Prostate gland (tissue), 1 donor: ENCODE results near the gene GPR42.

ENCODE experiments used
- POLR2A ChIP-seq: fragments of 450-650 bp; IDR thresholded peaks from one replicate; pipeline ENCODE4 v1.6.1; 2016; ENCODE audit warnings: antibody characterized with exemption, mild to moderate bottlenecking
- POLR2AphosphoS5 ChIP-seq: sonication (generic); formaldehyde crosslinking; IDR thresholded peaks from one replicate; pipeline ENCODE4 v1.6.1; 2017; ENCODE audit warnings: antibody characterized with exemption

DNA sequence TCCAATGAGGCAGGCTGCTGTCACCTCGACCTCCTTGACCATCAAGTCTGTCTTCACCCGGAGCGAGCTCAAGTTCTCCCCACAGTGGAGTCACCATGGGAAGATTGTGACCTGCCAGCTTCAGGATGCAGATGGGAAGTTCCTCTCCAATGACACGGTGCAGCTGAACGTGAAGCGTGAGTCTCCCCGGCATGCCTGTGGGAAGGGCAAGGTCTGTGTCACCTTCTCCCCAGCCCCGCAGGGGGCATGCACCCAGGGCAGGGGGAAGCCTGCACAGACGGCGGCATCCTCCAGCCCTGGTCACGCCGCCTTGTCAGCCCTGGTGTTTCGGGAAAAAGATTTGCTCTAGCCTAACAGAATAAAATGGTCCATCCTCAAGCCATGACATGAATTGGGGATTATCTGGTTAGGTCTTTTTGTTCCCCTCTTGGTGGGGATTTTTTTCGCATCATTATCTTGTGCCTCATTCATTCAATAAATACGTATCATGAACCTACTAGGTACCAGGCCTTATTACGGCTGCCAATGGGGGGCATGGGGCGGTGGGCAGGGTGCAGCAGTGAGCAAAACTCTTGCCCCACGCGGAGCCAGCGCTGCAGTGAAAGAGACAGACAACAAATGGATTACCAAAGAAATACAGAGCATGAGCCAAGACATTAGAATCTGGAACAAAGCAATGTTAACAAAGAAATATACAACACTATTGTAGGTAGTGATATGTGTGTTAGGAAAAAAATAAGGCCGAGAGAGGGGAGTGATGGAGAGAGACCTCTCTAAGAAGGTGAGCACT lies 34.5 kb upstream of the GPR42 start:
- no peak for TF ChIP-seq POLR2A
- no peak for TF ChIP-seq POLR2AphosphoS5
